Germinal center (tissue), 1 donor: Measurements from ENCODE around the gene PLEKHA7.

Experiments
- DNase-seq: peaks from one replicate; pipeline ENCODE4 v3.0.0; 2012; ENCODE audit warnings: mixed read lengths, low spot score

The PLEKHA7 gene

DNA sequence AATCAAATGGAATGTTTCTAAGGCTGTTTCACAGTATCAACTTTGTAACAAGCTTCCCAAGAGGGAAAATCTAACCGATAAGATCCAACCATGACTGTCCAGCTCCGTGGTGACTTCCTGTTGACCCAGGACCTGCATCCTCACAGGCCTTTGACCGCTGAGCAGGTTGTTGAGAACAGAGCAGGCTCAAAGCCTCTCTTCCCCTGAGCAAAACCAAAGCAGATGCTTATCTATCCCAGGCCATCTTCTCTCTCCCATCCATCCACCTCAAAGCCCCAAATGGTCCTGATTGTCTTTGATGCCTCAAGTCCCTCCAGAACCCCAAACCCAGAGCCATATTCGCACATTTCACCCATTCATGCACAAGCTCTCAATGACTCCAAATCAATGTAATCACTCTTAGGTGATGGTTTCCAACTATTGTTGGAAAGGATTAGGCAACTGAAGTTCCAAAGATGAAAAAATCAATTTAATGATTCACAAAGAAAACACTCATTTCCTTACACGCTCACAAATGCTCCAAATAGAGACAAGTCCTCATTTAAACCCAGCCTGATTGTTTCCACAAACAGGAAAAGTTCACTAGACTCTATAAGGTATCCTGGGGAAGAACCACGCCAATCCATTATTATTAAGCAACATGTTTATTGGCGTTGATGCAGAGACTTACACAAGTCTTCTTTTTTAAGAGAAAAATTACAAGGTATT, 227.0 kb downstream of the PLEKHA7 start:
- DNase-seq, result no peak

DNA sequence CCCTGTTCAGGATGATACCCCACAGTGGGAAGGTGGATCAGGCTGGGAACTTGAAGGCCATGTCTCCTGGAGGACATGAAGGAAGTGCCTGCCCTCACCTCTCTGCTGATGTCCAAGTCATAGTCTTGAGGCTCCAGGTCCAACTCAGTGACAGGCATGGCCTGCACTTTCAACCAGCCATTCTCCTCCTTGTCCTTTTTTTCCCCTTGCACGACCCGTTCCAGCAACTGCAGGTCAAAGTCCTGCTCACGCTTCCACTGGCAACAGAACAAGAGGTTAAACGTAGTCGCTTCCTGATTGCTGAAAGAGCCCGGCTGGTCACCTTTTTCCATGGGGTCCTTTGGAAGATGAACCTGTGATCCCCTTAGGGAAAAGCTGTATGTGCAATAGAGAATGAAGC, 228.1 kb downstream of the PLEKHA7 start:
- no peak for DNase-seq

- DNase-seq, result peak; percentile 82
These were observed 228.6 kb downstream of the PLEKHA7 start for GRCh38 chr11:16785520-16786128.

DNA sequence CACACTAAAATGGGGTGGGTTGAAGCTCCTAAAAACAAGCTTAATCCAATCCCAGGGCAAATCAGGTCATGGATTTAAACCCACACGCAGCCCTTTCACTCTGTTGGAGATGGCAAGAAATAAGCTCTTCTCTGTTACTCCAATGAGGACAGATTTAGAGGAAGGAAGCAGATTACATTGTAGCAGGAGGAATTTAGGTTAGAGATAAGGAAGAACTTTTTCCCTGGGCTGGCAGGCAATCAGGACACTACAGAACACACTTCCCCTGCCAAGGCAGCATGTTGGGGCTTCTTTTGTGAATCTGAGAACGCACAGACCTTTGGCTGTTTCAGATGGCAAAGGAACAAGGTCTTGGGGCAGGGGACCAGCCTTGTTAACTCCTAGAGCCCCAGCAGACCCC, 229.5 kb downstream of the PLEKHA7 start:
- DNase-seq, result no peak

GRCh38 chr11:16784097-16784496, 230.1 kb downstream of the PLEKHA7 start:
- DNase-seq, result no peak

- DNase-seq, result no peak
These were observed 230.9 kb downstream of the PLEKHA7 start for GRCh38 chr11:16783321-16783801.

DNA sequence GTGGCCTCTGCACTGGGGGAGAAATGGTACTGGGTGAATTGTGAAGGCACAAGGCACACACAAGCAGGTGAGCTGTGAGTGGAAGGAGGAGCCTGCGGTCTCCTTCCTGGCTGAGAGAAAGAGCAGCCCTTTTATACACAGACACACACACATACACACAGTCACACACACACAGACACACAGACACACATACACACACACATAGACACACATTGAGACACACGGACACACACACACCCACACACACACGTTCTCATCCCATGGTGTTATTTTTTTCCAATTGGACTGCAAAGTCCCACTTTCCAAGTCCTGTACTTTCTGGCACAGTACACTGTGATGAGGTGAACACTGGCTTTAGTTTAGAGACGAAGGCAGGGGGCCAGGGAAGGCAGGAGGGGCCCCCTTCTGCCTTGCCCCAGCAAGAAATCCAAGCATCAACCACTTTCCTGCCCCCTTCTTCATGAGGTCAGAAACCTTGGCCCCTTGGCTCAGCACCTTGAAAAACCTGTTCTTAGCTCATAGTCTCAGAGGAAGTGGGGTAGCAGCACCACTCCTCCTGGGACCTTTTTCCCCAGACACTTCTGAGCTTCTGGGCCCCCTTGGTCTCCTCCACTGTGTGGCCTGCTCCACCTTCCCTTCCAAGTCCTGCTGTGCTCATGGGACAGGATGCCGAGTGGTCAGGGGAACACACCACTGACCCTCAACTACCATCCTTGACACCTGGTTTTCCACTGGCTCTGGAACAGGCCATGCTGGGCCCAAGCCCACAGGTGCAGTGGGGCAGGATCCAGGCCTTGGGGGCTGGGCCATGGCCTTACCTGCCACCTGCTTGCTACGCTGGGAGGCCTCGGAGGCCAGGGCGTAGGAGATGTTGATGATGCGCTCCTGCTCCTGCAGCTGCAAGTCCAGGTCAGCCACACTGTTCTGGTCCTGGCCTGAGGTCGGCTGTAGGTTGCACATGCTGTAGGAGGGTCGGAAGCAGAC, 232.0 kb downstream of the PLEKHA7 start:
- DNase-seq, result no peak

DNA sequence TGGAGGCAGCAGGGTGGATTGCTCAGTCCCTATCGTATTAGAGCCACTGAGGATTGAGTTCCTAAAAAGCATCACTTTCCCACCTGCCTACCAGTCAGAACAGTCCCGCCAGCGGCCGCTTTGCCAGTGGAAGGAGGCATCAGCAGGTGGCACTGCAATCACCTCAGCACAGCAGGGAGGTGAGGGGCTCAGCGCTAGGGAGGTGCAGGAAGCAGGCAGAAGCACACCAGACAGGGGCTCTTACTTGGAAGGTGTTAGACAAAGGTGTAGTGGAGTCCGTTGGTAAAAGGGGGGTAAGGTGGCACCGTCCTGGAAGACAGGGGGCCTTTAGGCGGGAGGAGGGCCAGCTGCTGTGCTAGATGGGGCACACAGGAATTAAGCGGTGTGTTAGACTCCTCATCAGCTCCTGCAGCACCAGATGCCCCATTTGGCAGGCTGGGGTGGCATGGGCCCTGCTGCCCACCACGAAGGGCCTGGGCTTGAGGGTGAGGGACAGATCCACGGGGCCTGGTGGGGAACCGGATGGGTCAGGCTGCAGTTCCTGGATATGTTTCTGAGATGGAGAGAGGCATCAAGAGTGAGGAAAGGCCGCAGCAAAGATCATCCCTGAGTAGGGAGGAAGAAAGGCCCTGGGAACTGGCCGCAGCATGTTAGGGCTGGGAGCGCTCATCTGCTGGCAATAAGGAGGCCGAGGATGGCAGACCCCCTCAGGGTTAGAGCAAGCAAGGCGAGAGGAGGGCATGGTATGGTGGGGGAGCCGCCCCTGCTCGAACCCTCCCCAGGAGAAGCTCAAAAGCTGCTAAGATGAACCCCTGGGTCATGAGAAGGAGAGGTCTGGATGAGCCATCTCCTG, 233.3 kb downstream of the PLEKHA7 start:
- no peak for DNase-seq

- no peak for DNase-seq
These were observed 234.1 kb downstream of the PLEKHA7 start for GRCh38 chr11:16780146-16780545.

GRCh38 chr11:16779436-16779835, 234.8 kb downstream of the PLEKHA7 start:
- DNase-seq, result no peak

GRCh38 chr11:16778876-16779275, 235.3 kb downstream of the PLEKHA7 start:
- no peak for DNase-seq

- no peak for DNase-seq
These were observed 235.9 kb downstream of the PLEKHA7 start for GRCh38 chr11:16778286-16778685.

DNA sequence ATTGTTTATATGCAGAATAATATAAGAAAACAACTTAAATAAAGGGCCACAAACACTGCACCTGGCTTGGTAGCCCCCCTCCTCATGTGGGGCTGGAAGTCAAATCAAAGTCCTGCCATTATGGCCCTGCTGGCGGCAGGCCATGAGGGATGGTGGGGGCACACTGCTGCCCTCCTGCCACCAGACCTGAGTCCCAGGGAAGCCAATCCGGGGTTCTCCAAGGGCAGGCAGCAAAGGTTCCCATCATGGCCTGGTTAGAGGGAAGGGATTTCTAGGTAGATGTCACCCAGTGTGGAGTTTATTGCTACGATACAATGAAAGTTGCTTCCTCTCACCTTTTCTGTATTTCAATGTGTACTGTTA, 236.6 kb downstream of the PLEKHA7 start:
- DNase-seq, result no peak

DNA sequence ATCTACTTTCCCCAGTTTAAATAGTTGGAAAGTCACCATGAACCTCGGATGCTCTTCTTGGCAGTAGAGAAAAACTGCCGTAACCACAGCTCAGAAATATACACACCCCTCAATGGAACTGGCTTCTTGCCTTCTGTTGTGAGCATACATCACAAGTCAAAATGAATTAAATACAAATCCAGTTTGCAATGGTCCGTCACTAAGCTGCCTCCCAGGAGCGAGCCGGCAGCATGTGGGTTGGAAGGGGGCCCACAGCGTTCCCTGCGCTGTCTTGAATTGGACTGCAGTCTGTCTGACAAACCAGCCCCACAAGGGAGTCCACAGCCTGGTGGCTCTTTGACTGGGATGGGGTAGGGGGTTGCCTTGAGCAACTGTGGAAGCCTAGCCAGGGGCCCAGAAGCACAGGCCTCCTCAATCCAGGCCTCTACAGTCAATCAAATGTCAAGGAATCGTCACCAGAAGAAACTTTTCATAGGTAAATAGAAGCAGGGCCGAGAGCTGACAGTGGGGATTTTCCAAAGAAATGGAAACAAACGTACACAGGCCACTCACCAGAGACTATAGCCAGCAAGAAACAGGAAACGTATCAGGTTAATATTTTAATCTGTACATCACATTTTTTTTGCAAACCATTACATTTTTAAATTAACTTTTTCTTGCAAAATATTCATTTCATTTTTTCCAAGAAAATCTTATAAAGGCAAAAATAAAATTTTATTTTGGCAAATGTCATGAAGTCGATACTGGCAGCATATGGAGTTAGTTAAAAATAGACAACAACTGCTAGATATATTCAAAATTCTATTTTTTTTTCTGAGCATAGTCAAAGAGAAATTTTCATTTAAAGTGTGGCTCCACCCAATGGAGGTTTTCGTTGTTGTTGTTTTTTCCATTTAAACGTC, 237.3 kb downstream of the PLEKHA7 start:
- no peak for DNase-seq

- DNase-seq, result no peak
These were observed 238.5 kb downstream of the PLEKHA7 start for GRCh38 chr11:16775614-16776283.

DNA sequence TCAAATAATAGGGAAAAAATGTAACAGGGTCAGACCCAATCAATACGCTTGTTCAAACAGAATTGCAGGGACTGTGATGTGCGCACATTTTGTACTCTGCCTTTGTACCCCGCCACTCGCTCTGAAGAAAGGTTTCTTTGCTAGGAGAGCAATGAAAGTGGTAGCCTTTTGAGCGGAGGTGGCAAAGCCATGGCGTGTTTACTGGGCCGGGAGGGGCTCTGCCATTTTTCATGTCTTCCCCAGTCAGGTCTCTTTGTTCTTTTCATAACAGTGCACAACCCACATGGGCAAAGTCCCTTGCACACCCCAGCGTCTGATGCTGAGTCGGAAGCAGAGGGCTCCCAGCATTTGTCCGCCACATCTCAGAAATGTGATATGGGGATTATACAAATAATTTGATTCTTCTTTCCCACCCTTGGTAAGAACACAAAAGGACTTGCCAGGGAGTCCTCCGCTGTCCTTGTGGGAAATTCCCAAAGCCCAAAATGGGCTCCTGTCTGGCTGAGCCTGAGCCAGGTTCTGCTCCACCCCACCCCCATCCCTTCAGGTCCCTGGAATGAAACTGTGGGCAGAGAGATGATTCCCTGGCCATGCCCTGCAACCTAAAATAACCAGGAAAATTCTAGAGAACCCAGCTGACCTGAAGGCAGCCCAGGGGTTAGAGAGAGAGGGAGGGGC, 239.1 kb downstream of the PLEKHA7 start:
- DNase-seq, result no peak

DNA sequence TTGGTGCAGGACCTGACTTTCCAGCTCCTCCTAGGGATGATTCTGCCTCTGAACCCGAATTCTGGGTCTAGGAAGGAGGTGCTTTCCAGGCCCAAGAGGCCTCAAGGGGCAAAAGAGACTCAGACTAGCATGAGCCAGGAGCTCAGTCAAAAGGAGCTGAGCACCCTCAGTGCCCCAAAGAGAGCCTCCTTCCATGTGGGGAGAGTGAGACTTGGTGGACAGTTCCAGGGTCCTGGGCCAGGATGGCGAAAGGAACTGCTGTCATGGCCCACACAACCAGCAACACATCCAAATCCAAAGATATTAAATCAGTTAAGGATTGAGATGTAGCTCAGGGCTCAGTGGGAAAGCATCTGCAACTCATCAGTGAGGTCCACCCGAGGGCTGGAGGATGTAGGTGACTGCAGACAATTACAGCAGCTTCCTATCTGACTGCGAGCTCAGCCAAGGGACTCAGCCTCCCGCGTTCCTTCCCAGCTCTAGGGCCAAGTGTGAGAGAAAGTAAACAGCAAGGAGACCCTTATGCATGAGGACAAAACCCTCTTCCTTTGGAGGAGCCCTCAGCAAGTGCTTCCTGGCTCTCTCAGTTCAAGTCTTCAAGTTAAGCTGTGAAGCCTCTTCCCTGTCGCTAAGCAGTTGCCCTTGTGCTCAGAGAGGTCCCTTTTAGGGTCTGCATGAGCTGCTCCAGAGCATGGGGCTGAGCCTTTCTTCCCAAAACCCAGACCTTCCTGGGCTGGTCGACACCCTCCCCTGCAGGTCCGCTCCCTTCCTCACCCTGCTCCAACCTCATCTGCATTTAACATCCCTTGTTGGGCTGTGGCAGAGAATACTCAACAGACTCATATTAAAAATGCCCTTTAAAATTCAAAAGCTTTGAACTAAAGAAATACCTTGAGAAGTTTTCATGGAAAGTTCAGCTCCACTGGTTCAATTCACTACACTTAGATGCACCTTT, 240.0 kb downstream of the PLEKHA7 start:
- DNase-seq, result no peak

DNA sequence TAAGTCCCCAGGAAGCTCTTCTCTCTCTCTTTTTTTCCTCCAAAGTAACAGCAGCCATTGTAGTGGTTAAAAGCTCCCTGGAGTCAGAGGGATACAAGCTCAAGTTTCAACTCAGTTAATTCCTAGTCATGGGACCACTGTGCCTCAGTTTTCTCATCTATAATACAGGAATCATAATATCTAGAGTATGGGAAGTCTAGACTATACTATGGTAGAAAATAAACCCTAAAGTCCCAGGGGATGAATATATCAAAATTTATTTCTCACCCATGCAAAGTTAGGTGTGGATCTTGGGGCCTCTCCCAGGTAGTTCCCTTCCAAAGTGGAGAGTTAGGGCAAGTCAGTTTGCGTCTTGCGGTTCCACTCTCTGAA, 242.1 kb downstream of the PLEKHA7 start:
- no peak for DNase-seq
